NT2/D1 (cell line): ENCODE measurements around the gene CYP2A13.
"Not testable (repeated sequence)": the region's sequence is repeated elsewhere in the genome, so short reads cannot be mapped to it uniquely, and the experiment has no call there.

Experiments
- DNase-seq: peaks from one replicate; pipeline ENCODE4 v3.0.0-alpha.2; 2011; ENCODE audit warnings: low read depth, low spot score
- H3K27me3 ChIP-seq: 2 replicates; pipeline ENCODE4 v1.6.0; 2011; ENCODE audit warnings: mild to moderate bottlenecking; ENCODE audit not compliant: insufficient read length, insufficient read depth
- H3K36me3 ChIP-seq: 2 replicates; pipeline ENCODE4 v1.6.1; 2011; ENCODE audit warnings: mild to moderate bottlenecking, low read length, mixed read lengths; ENCODE audit not compliant: insufficient read depth, insufficient read length
- H3K4me1 ChIP-seq: 2 replicates; pipeline ENCODE4 v1.5.1; 2011; ENCODE audit not compliant: insufficient read depth, insufficient read length
- H3K4me3 ChIP-seq: 2 replicates; pipeline ENCODE4 v1.5.1; 2011; ENCODE audit warnings: low read depth; ENCODE audit not compliant: insufficient read length
- H3K9ac ChIP-seq: 2 replicates; pipeline ENCODE4 v1.6.0; 2011; ENCODE audit warnings: low read depth; ENCODE audit not compliant: insufficient read length
- H3K9me3 ChIP-seq: 2 replicates; pipeline ENCODE4 v1.5.1; 2011; ENCODE audit warnings: mild to moderate bottlenecking, low read length; ENCODE audit not compliant: insufficient read depth
- SUZ12 ChIP-seq: IDR thresholded peaks from 2 replicates; pipeline ENCODE4 v1.6.1; 2011; ENCODE audit not compliant: insufficient read length, insufficient read depth; ENCODE audit errors: extremely low read depth
- YY1 ChIP-seq: IDR thresholded peaks from 2 replicates; pipeline ENCODE4 v1.6.1; 2011; ENCODE audit not compliant: insufficient read length, insufficient read depth
- ZNF274 ChIP-seq: IDR thresholded peaks from 2 replicates; pipeline ENCODE4 v1.6.1; 2011; ENCODE audit warnings: mild to moderate bottlenecking, low read depth, low read length

The CYP2A13 gene

GRCh38 chr19:41123716-41124294, 35.6 kb downstream of the CYP2A13 start:
- no peak for TF ChIP-seq YY1
- TF ChIP-seq SUZ12: no peak
- no peak for TF ChIP-seq ZNF274
- Histone ChIP-seq H3K4me3 (no peak overlapping the region), H3K27me3 (no peaks in the 10 kb centered on the region), H3K9ac (no peak overlapping the region), H3K36me3 (no peaks in the 10 kb centered on the region), H3K4me1 (no peaks in the 10 kb centered on the region), H3K9me3 (no peaks in the 10 kb centered on the region)
- DNase-seq: no peak

GRCh38 chr19:41126765-41127203, 38.5 kb downstream of the CYP2A13 start:
- not testable (repeated sequence) for H3K27me3 ChIP-seq, DNase-seq, H3K9me3 ChIP-seq, H3K9ac ChIP-seq, H3K4me3 ChIP-seq, H3K36me3 ChIP-seq, H3K4me1 ChIP-seq

GRCh38 chr19:41127362-41127761, 39.1 kb downstream of the CYP2A13 start:
- not testable (repeated sequence) for H3K9me3 ChIP-seq, H3K36me3 ChIP-seq, H3K4me1 ChIP-seq, H3K27me3 ChIP-seq, H3K4me3 ChIP-seq, DNase-seq, H3K9ac ChIP-seq

GRCh38 chr19:41127801-41128300, 39.6 kb downstream of the CYP2A13 start:
- not testable (repeated sequence) for H3K4me1 ChIP-seq, H3K4me3 ChIP-seq, H3K36me3 ChIP-seq, H3K27me3 ChIP-seq, H3K9me3 ChIP-seq, H3K9ac ChIP-seq
- DNase-seq: peak; percentile 25

- no peak for TF ChIP-seq SUZ12
- TF ChIP-seq ZNF274: no peak
- TF ChIP-seq YY1: no peak
- Histone ChIP-seq H3K4me3 (no peak overlapping the region), H3K36me3 (no peaks in the 10 kb centered on the region), H3K9me3 (no peaks in the 10 kb centered on the region), H3K27me3 (no peaks in the 10 kb centered on the region), H3K4me1 (no peaks in the 10 kb centered on the region), H3K9ac (no peak overlapping the region)
- DNase-seq: no peak
Measured at GRCh38 chr19:41128692-41129091, 40.4 kb downstream of the CYP2A13 start.

GRCh38 chr19:41131186-41131585, 42.9 kb downstream of the CYP2A13 start:
- Histone ChIP-seq H3K4me1 (no peaks in the 10 kb centered on the region), H3K36me3 (no peaks in the 10 kb centered on the region), H3K4me3 (no peak overlapping the region), H3K27me3 (no peaks in the 10 kb centered on the region), H3K9me3 (no peaks in the 10 kb centered on the region), H3K9ac (no peak overlapping the region)
- no peak for TF ChIP-seq ZNF274
- TF ChIP-seq YY1: no peak
- TF ChIP-seq SUZ12: no peak
- no peak for DNase-seq

GRCh38 chr19:41133260-41133659, 45.0 kb downstream of the CYP2A13 start:
- no peak for TF ChIP-seq YY1
- no peak for TF ChIP-seq SUZ12
- TF ChIP-seq ZNF274: no peak
- H3K27me3 ChIP-seq: no peaks in the 10 kb centered on the region

GRCh38 chr19:41134616-41135015, 46.4 kb downstream of the CYP2A13 start:
- H3K9me3 ChIP-seq: no peaks in the 10 kb centered on the region
- H3K4me3 ChIP-seq: no peak overlapping the region
- H3K36me3 ChIP-seq: no peaks in the 10 kb centered on the region
- H3K9ac ChIP-seq: no peak overlapping the region
- TF ChIP-seq YY1: no peak
- no peak for TF ChIP-seq ZNF274
- TF ChIP-seq SUZ12: no peak
- H3K27me3 ChIP-seq: no peaks in the 10 kb centered on the region
- no peaks in the 10 kb centered on the region for H3K4me1 ChIP-seq
- DNase-seq: no peak

More at GRCh38 chr19:41133260-41133659, 45.0 kb downstream of the CYP2A13 start:
- Histone ChIP-seq H3K9ac (no peak overlapping the region), H3K4me1 (no peaks in the 10 kb centered on the region), H3K9me3 (no peaks in the 10 kb centered on the region), H3K4me3 (no peak overlapping the region), H3K36me3 (no peaks in the 10 kb centered on the region)
- no peak for DNase-seq

- H3K4me3 ChIP-seq: peak overlapping the region; percentile 46
- H3K27me3 ChIP-seq, H3K4me1 ChIP-seq, H3K9me3 ChIP-seq, H3K36me3 ChIP-seq, H3K9ac ChIP-seq: not testable (repeated sequence)
- peak; percentile 42 for DNase-seq
Measured at GRCh38 chr19:41135390-41136384, 47.4 kb downstream of the CYP2A13 start.
